ENCODE data around the gene URM1.

DNA sequence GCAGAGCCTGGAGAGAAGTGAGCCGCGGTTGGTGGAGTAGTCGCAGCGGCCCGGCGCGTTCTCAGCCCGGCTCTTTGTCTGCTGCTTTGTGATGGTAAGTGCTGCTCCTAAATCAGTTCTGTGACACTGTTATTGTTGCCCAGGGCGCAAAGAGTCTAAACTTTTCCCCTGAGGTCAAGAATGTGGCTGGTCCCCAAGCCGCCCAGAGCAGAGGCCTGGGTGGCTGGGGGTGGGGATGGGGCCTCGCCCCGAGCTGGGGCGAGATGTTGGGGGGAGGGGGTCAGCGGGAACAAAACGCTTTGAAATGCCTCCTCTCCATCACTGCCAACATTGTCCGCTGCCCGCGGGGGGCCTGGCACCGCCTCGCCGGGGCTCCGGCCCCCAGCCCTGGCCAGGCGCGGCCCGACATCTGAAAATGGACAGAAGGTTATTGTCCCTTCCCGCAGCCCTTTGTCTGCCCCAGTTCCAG, 37.8 kb downstream of the URM1 start:
- TF ChIP-seq, protein P1, sequence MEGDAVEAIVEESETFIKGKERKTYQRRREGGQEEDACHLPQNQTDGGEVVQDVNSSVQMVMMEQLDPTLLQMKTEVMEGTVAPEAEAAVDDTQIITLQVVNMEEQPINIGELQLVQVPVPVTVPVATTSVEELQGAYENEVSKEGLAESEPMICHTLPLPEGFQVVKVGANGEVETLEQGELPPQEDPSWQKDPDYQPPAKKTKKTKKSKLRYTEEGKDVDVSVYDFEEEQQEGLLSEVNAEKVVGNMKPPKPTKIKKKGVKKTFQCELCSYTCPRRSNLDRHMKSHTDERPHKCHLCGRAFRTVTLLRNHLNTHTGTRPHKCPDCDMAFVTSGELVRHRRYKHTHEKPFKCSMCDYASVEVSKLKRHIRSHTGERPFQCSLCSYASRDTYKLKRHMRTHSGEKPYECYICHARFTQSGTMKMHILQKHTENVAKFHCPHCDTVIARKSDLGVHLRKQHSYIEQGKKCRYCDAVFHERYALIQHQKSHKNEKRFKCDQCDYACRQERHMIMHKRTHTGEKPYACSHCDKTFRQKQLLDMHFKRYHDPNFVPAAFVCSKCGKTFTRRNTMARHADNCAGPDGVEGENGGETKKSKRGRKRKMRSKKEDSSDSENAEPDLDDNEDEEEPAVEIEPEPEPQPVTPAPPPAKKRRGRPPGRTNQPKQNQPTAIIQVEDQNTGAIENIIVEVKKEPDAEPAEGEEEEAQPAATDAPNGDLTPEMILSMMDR (IDR thresholded peaks at IDR 0.05) = no peak
- TF ChIP-seq POLR2A (IDR thresholded peaks at IDR 0.05) = no peak
